ENCODE measurements around the gene HECTD1.

GRCh38 chr14:31189346-31190218, 18.0 kb downstream of the HECTD1 start:
- no peak for TF ChIP-seq CTCF (IDR thresholded peaks at IDR 0.05)
- TF ChIP-seq ELF4 (CRISPR knock-in tag; IDR thresholded peaks at IDR 0.05; ENCODE audit: low read depth) = no peak

All from WTC11 (cell line).